GM12891 (cell line): Measurements from ENCODE around the gene NREP.

Source experiments
- DNase-seq: peaks from one replicate; pipeline ENCODE4 v3.0.0; 2011; ENCODE audit warnings: low spot score; ENCODE audit not compliant: insufficient read length
- FAIRE-seq: peaks from 2 replicates; lab custom pipeline; 2011; peaks lifted over from hg19 to GRCh38; lab: Jason Lieb, UNC
- PAX5 ChIP-seq: IDR thresholded peaks from 2 replicates; pipeline ENCODE4 v1.6.1; 2011; ENCODE audit warnings: low read length, moderate library complexity, mild to moderate bottlenecking; ENCODE audit not compliant: insufficient read depth, severe bottlenecking
- POLR2A ChIP-seq: IDR thresholded peaks from 2 replicates; pipeline ENCODE4 v1.6.1; 2011; ENCODE audit warnings: low read depth, low read length, control low read depth
- POLR2AphosphoS5 ChIP-seq: IDR thresholded peaks from 2 replicates; pipeline ENCODE4 v1.6.1; 2011; ENCODE audit warnings: low read depth, low read length, control low read depth
- POU2F2 ChIP-seq: IDR thresholded peaks from 2 replicates; pipeline ENCODE4 v1.6.1; 2011; ENCODE audit warnings: low read depth, mild to moderate bottlenecking, control low read depth, low read length, moderate library complexity
- SPI1 ChIP-seq: IDR thresholded peaks from 2 replicates; pipeline ENCODE4 v1.6.1; 2011; ENCODE audit warnings: low read depth, low read length, control low read depth
- TAF1 ChIP-seq: IDR thresholded peaks from 2 replicates; pipeline ENCODE4 v1.6.1; 2011; ENCODE audit warnings: low read depth, low read length, control low read depth

NREP gene

DNA sequence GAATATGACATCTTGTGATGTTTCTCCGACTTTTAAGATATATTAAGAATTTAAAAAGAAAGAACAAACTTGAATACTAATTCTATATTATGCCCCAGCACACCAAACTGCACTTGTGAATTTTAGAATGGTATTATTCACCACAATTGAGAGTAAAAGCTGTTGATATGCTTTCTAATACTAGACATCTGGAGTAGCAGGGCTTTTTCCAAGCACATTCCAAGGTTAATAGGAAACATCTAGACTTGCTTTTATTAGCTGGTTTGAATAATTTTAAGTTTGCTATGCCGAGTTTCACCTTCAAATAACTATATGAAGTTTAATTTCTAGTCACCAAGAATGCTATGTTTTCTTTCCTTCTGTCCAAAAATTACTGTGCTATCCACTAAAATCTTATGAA lies 13.5 kb downstream of the NREP start:
- no peak for TF ChIP-seq TAF1
- no peak for TF ChIP-seq POLR2AphosphoS5
- no peak for TF ChIP-seq SPI1
- TF ChIP-seq POLR2A: no peak
- TF ChIP-seq PAX5: no peak
- no peak for TF ChIP-seq POU2F2
- FAIRE-seq: no peak
- no peak for DNase-seq

DNA sequence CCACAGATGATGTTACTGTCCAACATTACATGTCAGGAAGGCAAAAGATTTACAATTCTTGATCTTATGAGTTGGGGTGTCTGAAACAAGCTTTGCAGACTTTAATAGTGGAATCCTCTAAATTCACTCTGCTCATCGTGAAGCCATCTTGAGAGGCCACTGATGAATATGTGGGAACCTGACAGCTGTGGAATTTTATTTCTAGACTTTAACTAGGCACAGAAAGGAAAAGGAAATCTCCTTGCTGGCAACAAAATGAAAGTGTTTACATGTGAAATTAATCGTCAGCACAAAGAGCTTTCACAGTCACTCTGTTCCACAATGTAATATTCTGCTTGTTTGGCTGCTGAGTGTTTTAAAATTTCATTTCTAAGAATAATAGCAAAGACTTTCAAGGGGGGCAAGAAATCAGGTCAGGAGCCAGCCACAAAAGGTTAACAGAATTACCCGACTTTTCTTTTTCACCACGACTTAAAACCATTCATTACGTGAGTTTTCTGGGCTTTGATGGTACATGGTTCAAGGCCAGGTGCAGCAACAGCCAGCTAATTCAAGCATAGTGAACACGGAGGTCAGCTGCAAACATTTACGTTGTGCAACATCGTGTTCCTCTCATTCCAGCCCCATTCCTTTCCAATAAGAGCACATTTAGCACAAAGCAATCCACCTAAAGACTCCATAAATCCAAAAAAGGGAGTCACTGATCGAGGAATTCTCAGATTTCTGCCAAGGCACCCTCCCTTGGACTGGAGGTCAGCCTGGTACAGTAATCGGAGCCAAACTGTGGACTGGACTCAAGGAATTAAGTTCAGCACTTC lies 14.6 kb downstream of the NREP start:
- DNase-seq (no peak), FAIRE-seq (peak; percentile 20)
- TF ChIP-seq SPI1: no peak
- TF ChIP-seq POLR2AphosphoS5: no peak
- no peak for TF ChIP-seq PAX5
- TF ChIP-seq POLR2A: no peak
- TF ChIP-seq POU2F2: no peak
- no peak for TF ChIP-seq TAF1

DNA sequence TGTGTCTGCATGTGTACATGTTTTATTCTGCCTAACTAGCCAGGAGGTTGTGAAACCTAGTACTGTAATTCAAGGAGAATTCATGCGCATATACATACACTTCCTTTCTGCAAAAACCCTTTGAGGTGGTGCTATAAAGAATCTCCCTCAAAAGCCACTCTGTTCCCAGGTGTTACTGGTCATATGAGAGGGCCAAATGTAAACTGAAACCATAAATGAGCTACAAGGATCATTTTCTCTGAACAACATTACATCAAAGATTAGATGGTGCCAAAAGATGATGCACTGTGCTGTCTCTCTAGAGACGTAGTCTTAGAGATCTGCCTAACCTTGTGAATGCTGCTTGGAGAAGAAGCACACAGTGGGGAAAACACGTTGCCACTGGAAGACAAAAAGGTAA lies 15.7 kb downstream of the NREP start:
- peak; percentile 24 for TF ChIP-seq SPI1
- no peak for TF ChIP-seq POLR2AphosphoS5
- no peak for TF ChIP-seq TAF1
- FAIRE-seq: no peak
- no peak for DNase-seq

DNA sequence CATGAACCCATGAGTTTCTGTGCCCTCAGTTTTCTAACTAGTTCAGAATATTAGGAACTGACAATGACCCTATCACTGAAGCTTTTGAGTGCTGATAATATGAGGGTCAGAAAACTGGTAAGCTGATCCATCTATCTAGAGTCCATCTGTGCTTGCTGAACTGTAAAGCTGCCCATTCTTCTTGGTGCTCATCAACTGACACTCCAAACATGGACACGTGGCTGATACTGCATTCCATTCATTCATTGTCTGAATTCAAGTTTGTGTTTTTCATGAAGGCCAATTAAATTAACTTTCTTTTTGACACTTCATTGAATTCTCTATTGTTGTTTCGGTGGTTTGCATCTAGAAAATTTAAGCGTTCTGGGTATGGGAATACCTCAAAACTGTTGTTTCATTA lies 17.6 kb downstream of the NREP start:
- TF ChIP-seq TAF1: no peak
- no peak for TF ChIP-seq SPI1
- TF ChIP-seq POLR2AphosphoS5: no peak
- peak; percentile 9 for FAIRE-seq
- no peak for DNase-seq

DNA sequence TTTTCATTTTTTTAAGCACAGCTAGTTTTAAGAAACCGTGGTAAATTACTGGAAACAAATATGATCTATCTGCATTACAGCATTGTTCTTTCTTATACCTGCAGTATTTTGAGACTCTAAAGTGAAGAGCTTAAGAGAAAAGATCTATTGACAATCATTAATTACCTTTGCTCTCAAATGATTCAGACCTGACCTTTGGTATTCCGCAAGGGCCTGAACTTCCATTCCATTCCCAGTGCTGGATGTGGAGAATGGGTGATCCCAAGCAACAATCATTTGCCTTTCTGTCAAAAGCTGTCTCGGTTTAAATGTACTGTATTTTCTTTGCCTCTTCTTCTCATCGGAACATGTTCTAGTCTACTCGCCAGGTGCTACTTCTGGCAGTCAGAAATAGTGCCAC lies 18.9 kb downstream of the NREP start:
- TF ChIP-seq TAF1 (no peak), POLR2AphosphoS5 (no peak), PAX5 (no peak), SPI1 (no peak), POLR2A (no peak), POU2F2 (no peak)
- no peak for DNase-seq
- no peak for FAIRE-seq

DNA sequence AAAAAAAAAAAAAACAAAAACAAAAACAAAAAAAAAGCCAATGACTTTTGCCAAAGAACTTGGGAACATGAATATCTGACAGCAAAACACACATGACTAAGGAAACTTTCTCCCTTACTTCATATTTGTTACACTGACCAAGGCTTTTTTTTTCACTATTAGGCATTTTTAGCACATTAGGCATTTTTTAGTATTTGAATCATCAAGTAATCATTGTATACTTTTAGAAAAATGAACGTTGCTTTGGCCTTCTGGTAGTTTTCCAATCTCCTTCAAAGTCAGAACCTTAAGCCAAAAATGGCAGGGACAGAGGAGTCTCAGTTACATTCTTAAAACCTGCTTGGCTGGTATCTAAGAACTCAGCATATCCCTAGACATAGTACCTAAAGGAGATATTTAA lies 19.3 kb downstream of the NREP start:
- no peak for TF ChIP-seq POU2F2
- no peak for TF ChIP-seq POLR2AphosphoS5
- no peak for TF ChIP-seq SPI1
- TF ChIP-seq TAF1: no peak
- no peak for TF ChIP-seq PAX5
- no peak for TF ChIP-seq POLR2A
- no peak for DNase-seq
- FAIRE-seq: no peak

DNA sequence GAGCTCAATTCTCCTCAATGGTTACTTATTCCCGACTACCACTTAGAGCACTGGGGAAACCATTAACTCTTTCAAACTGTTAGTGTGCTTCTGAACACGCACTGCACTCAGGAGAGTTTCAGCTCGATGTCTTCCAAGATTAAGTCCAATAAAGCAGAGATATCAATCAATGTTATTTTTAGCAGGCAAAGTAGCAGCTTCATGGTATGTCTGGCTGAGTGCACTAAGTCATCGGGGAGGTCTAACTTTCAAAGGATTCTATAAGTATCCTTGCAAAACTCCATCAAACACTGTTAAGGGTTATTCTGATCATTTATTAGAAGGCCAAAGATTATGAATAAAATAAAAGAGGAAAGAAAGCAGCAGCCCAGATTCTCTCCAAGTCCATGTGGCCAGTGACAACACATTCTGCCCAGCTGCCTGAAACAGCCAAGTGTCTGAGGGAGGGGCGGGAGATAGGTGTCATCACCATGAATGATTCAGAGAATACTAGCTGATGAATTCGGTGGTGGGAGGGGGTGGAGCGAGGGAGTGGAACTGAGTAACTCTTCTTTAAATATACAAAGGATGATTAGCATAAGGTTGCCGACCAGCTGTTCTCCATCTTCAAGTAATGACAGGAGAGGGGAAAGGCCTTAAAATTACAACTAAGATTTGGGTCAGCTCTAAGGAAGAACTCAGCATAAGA lies 21.3 kb downstream of the NREP start:
- no peak for FAIRE-seq
- TF ChIP-seq POLR2AphosphoS5 (no peak), POLR2A (no peak), PAX5 (no peak), POU2F2 (no peak), TAF1 (no peak), SPI1 (no peak)

DNA sequence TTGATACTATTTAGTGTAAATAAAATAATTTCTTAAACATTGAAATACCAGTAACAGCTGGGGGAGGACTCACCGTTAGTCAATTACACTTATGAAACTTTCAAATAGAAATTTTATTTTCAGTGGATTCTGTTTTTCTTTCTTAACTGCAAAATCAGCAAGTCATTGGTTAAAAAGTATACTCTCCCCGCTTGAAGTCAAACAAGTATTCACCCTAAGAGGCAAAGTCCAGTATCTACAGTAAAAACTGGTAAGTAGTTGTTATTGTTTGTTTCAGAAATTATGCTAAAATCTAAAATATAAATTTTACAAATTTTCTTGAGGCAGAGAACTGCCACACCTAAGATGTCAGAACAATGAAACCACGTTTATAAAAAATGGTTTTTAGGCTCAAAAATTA lies 22.4 kb downstream of the NREP start:
- TF ChIP-seq SPI1 (no peak), PAX5 (no peak), POLR2AphosphoS5 (no peak), POLR2A (no peak), POU2F2 (no peak), TAF1 (no peak)
- FAIRE-seq: no peak

More for the DNA sequence above, 21.3 kb downstream of the NREP start:
- no peak for DNase-seq

DNA sequence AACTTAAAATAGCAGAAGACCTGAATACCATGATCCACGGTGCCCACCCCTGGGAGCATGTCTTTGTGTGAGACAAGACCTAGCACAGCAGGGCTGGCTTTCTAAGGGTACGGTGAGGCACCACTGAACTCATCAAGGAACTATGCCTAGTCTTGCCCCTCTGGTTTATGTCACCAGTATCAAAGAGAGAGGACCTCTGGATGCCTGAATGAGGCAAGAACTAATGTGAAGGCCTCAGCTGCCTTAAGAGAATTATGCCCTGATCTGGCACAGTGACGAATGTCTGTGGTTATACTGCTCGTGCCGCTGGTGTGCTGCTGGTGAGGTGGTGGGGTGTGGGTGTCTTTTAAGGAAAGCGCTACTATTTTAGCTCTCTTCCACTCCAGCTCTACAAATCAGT lies 23.0 kb downstream of the NREP start:
- no peak for FAIRE-seq

More for the DNA sequence above, 22.4 kb downstream of the NREP start:
- DNase-seq: no peak

DNA sequence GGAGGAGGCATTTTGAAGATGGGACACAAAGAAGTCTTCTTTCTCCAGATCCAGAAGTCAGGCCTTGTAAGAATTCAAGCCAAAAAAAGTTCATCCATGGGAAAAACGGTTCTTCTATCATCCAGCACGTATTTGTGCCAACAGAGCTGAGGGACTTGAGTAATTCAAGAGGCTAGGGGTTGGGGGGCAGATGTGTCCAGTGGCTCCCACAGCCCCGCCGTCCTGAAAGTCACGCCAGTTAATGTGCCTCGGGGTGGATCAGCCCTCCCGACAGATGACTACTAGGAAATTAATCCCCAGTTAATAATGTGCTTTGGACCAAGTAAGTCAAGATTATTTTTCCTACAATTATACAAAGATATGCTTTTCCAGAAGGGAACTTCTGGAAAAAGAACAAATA lies 23.4 kb downstream of the NREP start:
- FAIRE-seq (no peak), DNase-seq (no peak)
- no peak for TF ChIP-seq POU2F2

More for the DNA sequence above, 23.0 kb downstream of the NREP start:
- DNase-seq: no peak
- no peak for TF ChIP-seq POLR2A

DNA sequence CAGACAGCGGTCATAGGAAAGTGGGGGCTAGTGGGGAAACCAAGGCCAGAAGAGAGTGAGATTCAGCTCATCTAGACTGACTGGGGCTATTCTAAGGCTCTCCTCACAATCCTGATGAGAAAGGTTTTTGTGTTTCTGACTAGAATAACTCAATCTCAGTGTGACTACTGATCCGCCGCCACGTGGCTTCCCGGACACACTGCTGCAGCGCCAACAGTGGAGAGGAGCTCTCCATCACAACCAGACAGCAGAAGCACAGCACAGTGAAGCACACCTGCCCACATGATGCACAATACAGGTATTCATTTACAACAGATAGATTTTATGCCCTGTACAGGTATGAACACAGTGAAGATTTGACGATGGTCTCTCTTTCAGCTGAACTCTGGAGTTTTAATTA lies 25.4 kb downstream of the NREP start:
- FAIRE-seq: no peak
- TF ChIP-seq TAF1 (no peak), POLR2AphosphoS5 (no peak), PAX5 (no peak), POU2F2 (no peak), SPI1 (no peak), POLR2A (no peak)

More for the DNA sequence above, 25.4 kb downstream of the NREP start:
- no peak for DNase-seq
